AG10803 (cell line): ENCODE results near the gene CGB5.

Experiments
- DNase-seq: peaks from one replicate; pipeline ENCODE4 v3.0.0; 2010; ENCODE audit warnings: low read depth
- H3K4me3 ChIP-seq: 2 replicates; pipeline ENCODE4 v1.5.1; 2011; ENCODE audit warnings: mild to moderate bottlenecking, low read length, control low read depth
- CTCF ChIP-seq: conservative IDR thresholded peaks from 2 replicates; pipeline ENCODE4 v1.5.1; 2011; ENCODE audit warnings: mild to moderate bottlenecking, low read length, control low read depth, inconsistent platforms

CGB5 gene

DNA sequence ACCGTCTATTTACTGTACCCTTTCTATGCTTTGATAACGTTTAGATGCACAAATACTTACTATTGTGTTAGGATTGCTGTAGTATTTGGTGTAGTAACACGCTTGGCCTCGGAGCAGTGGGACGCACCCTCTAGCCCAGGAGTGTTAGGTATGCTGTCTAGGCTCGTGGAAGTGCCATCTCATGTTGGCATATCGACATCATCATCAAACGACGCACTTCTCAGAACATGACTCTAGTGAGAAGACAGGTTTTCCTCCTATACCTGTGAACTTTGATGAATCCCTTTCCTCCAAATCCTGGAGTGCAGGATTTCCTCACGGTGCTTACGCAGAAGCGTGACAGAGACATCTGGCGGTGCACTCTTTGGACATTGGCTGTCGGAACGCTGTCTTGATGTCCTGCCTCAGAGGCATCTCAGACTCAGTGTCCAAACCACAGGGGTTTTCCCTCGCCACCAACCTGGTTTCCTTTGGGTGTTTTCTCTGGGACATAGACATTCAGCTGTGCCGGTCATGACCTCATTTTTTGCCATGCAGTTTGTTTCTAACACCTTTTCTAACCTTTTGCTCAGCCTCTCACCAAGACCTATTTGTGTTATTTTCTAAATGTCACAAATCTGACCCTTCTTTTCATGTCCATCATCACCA lies 47.9 kb downstream of the CGB5 start:
- TF ChIP-seq CTCF, result no peak
- DNase-seq, result no peak
- no peak overlapping the region for H3K4me3 ChIP-seq

GRCh38 chr19:49092686-49093085 lies 49.0 kb downstream of the CGB5 start:
- H3K4me3 ChIP-seq, result no peak overlapping the region
- TF ChIP-seq CTCF, result no peak
- no peak for DNase-seq
